Suppressor macrophage treated with lipopolysaccharide for 4 hours (primary cell): ENCODE data around the gene GALNT9.
"Not testable (repeated sequence)": the region's sequence is repeated elsewhere in the genome, so short reads cannot be mapped to it uniquely, and the experiment has no call there.

Experiments
- DNase-seq: peaks from one replicate; pipeline ENCODE4 v3.0.0-alpha.2; 2020

The GALNT9 gene

GRCh38 chr12:132152953-132153352, 176.4 kb downstream of the GALNT9 start:
- no peak for DNase-seq

DNA sequence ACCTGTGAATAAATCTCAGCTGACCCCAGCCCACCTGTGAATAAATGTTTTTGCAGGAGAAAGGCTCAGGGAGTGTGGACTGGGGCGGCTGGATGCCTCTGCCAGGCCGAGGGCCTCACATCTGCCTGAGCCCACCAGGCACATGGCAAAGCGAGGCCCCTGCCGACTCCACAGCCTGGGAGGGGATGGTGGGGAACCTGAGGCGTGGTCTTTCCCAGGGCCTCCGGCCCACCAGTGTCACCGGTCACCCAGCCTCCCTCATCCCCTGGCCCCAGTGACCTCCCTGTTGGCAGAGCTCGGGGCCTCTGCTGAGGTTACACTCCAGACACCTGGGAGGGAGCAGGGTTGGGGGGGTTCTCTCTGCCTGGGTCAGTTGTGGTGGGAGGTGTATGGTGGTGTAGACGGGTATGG, 177.0 kb downstream of the GALNT9 start:
- DNase-seq = no peak

- DNase-seq = no peak
These were observed 177.5 kb downstream of the GALNT9 start for GRCh38 chr12:132151766-132152410.

GRCh38 chr12:132151145-132151765, 178.1 kb downstream of the GALNT9 start:
- DNase-seq = no peak

GRCh38 chr12:132150780-132151144, 178.6 kb downstream of the GALNT9 start:
- DNase-seq = no peak

DNA sequence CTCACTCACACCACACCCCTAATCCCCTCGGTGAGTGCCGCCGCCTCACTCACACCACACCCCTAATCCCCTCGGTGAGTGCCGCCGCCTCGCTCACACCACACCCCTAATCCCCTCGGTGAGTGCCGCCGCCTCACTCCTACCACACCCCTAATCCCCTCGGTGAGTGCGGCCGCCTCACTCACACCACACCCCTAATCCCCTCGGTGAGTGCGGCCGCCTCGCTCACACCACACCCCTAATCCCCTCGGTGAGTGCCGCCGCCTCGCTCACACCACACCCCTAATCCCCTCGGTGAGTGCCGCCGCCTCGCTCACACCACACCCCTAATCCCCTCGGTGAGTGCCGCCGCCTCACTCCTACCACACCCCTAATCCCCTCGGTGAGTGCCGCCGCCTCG, 179.9 kb downstream of the GALNT9 start:
- DNase-seq = not testable (repeated sequence)

- no peak for DNase-seq
These were observed 180.9 kb downstream of the GALNT9 start for GRCh38 chr12:132148368-132149045.

DNA sequence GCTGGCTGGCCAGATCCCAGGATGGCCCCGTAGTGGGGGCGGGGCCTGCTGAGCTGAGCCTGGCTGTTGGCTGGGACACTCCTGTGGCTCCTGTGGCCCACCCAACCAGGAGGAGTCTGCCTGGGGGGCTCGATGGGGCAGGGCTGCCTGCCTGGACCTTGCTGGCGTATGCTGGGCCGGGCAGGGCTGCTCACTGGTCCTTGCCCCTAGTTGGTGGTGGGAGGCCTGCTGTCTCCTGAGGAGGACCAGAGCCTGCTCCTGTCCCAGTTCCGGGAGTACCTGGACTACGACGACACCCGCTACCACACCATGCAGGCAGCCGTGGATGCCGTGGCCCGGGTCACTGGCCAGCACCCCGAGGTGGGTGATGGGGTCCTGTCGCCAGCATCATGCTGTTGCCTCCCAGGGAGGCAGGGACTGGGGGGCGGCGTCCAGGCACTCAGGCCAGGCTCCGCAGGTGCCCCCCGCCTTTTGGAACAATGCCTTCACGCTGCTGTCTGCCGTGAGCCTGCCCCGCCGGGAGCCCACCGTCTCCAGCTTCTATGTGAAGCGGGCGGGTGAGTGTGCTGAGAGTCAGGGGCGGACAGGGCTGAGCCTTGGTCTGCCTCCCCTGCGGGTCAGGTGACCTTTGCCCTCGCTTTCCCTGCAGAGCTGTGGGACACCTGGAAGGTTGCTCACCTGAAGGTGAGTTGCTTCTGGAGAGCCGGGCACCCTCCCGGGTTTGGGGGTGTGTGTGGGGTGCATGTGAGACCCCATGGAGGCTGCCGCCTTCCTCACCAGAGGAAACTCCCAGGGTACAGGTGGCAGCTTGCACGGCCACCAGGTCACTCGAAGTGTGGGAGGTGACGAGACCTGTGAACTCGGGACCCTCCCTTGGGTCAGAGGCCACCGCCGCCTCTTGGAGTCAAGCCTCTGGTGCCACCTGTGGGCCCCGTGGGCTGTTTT, 181.7 kb downstream of the GALNT9 start:
- DNase-seq = no peak

DNA sequence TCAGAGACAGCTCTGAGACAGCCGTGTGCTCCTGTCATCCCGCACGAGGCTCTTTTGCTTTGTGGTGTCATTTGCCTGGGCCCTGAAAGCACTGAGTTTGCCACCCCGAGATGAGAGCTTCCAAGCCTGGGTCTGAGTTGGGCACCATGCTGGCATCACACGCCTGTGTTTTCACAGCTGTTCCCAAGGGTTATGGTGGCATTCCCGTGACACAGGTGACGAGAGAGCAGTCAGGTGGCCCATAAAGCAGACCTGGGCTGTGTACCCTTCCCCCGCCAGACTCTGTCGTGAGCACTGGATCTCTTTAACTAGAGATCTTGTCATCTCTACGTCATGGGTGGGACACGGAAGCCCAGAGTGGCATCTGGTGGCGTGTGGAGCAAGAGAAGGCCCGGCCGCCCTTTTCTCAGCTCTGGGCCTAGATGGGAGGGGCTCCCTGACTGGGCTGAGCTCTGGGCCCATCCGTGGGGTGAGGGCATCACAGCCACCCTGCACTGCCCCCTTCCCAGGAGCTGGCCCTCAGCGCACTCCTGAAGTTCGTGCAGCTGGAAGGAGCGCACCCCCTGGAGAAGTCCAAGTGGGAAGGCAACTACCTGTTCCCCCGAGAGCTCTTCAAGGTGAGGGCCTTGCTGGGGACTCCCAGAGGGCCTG, 182.5 kb downstream of the GALNT9 start:
- DNase-seq = no peak
